ENCODE results near the gene ORC3. TPM values are rescaled to one million over a fixed set of nuclear protein-coding genes. Genes with fewer than 3 reads are reported as not detected.
A peak's percentile ranks its signal among the peaks of the same experiment; 100 is the strongest.

The ORC3 gene
- total and polyA plus RNA-seq, 10 of the 15 experiments (the other 5 are each of a cell fraction or from before 2014, with no cell fraction given), result 27.2 to 76.3 (median 54.6) TPM

DNA sequence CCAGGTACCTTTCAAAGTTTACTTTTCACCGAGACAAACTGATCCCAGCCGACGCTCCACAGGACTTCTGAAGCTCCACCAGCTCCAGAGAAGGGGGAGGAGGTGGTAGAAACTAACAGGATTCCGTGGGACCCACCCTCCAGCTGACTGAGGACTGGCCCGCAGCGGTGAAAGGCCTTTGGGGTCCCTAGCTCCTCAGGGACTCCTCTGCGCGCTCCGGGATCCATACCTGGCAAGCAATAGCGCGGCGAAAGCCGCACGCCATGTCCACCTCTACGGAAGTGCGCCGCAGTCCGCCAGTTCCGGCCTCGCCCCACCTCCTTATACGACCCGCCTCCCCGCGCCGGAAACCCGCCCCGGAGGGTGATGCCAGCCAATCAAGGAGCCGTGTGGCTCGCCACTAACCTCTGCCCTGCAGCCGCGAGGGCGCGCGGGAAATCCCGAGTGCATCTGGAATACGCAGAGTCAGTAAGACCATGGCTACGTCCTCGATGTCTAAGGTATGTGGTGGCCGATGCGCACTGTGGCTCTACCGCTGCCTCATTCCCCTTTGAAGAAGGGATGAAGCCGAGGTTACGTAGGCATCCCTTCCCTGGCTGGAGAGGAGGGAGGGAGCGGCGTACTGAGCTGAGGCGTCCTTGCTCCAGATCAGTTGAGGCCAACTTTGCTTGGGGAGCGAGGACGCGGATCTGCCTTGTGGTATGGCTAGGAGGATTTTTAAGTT, at the start of gene ORC3, which contains the start of gene RARS2 (continued):
- no peak for TF ChIP-seq NFXL1 (IDR thresholded peaks at IDR 0.05; ENCODE audit: borderline replicate concordance)
- no peak for TF ChIP-seq FOXK2 (IDR thresholded peaks at IDR 0.05)
- TF ChIP-seq SMC3 (IDR thresholded peaks at IDR 0.05; ENCODE audit: borderline replicate concordance, low read length), result peak; percentile 19; the same call in 1 of the 2 replicates
- TF ChIP-seq, protein P1, sequence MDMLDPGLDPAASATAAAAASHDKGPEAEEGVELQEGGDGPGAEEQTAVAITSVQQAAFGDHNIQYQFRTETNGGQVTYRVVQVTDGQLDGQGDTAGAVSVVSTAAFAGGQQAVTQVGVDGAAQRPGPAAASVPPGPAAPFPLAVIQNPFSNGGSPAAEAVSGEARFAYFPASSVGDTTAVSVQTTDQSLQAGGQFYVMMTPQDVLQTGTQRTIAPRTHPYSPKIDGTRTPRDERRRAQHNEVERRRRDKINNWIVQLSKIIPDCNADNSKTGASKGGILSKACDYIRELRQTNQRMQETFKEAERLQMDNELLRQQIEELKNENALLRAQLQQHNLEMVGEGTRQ (IDR thresholded peaks at IDR 0.05; ENCODE audit: borderline replicate concordance, low read depth, low read length), result no peak
- peak; percentile 46 for TF ChIP-seq HDAC6 (IDR thresholded peaks at IDR 0.05; ENCODE audit: unreplicated experiment)
- TF ChIP-seq FOXM1 (IDR thresholded peaks at IDR 0.05; ENCODE audit: low read depth, low read length), result no peak
- TF ChIP-seq, protein P2, sequence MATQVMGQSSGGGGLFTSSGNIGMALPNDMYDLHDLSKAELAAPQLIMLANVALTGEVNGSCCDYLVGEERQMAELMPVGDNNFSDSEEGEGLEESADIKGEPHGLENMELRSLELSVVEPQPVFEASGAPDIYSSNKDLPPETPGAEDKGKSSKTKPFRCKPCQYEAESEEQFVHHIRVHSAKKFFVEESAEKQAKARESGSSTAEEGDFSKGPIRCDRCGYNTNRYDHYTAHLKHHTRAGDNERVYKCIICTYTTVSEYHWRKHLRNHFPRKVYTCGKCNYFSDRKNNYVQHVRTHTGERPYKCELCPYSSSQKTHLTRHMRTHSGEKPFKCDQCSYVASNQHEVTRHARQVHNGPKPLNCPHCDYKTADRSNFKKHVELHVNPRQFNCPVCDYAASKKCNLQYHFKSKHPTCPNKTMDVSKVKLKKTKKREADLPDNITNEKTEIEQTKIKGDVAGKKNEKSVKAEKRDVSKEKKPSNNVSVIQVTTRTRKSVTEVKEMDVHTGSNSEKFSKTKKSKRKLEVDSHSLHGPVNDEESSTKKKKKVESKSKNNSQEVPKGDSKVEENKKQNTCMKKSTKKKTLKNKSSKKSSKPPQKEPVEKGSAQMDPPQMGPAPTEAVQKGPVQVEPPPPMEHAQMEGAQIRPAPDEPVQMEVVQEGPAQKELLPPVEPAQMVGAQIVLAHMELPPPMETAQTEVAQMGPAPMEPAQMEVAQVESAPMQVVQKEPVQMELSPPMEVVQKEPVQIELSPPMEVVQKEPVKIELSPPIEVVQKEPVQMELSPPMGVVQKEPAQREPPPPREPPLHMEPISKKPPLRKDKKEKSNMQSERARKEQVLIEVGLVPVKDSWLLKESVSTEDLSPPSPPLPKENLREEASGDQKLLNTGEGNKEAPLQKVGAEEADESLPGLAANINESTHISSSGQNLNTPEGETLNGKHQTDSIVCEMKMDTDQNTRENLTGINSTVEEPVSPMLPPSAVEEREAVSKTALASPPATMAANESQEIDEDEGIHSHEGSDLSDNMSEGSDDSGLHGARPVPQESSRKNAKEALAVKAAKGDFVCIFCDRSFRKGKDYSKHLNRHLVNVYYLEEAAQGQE (IDR thresholded peaks at IDR 0.05; ENCODE audit: low read depth, low read length), result 0 out of 2 replicates have a peak, but pooled peaks have one; percentile 10
- 0 out of 4 replicates have a peak, but pooled peaks of 1 of the 2 experiments have one; percentile 35 for TF ChIP-seq BHLHE40 (IDR thresholded peaks at IDR 0.05; ENCODE audit: borderline replicate concordance in 1 of 2, low read depth in 2 of 2, low read length in 1 of 2)
- no peak for TF ChIP-seq RCOR1 (conservative IDR thresholded peaks at IDR 0.05; ENCODE audit: low read depth, low read length)
- TF ChIP-seq, protein P3, sequence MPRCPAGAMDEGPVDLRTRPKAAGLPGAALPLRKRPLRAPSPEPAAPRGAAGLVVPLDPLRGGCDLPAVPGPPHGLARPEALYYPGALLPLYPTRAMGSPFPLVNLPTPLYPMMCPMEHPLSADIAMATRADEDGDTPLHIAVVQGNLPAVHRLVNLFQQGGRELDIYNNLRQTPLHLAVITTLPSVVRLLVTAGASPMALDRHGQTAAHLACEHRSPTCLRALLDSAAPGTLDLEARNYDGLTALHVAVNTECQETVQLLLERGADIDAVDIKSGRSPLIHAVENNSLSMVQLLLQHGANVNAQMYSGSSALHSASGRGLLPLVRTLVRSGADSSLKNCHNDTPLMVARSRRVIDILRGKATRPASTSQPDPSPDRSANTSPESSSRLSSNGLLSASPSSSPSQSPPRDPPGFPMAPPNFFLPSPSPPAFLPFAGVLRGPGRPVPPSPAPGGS (IDR thresholded peaks at IDR 0.05; ENCODE audit: borderline replicate concordance, insufficient read depth, low read depth, low read length, poor library complexity, severe bottlenecking), result no peak
- TF ChIP-seq RBBP5 (conservative IDR thresholded peaks at IDR 0.05), result no peak
- no peak; the same call in 1 of the 2 replicates for TF ChIP-seq DPF2 (IDR thresholded peaks at IDR 0.05)
- TF ChIP-seq GATAD2B (conservative IDR thresholded peaks at IDR 0.05; ENCODE audit: low read depth), result peak; percentile 64; the same call in 1 of the 2 replicates
- no peak for TF ChIP-seq KAT2A (conservative IDR thresholded peaks at IDR 0.05; ENCODE audit: control insufficient read depth, low read depth, low read length)
- TF ChIP-seq CHD4 (IDR thresholded peaks at IDR 0.05), result no peak
- no peak for TF ChIP-seq JUND (IDR thresholded peaks at IDR 0.05; ENCODE audit: low read depth, low read length)
- TF ChIP-seq SIN3A (IDR thresholded peaks at IDR 0.05; ENCODE audit: low read depth, low read length), result peak; percentile 93
- TF ChIP-seq, protein P4, sequence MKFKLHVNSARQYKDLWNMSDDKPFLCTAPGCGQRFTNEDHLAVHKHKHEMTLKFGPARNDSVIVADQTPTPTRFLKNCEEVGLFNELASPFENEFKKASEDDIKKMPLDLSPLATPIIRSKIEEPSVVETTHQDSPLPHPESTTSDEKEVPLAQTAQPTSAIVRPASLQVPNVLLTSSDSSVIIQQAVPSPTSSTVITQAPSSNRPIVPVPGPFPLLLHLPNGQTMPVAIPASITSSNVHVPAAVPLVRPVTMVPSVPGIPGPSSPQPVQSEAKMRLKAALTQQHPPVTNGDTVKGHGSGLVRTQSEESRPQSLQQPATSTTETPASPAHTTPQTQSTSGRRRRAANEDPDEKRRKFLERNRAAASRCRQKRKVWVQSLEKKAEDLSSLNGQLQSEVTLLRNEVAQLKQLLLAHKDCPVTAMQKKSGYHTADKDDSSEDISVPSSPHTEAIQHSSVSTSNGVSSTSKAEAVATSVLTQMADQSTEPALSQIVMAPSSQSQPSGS (IDR thresholded peaks at IDR 0.05; ENCODE audit: low read length), result no peak
- TF ChIP-seq, protein P5, sequence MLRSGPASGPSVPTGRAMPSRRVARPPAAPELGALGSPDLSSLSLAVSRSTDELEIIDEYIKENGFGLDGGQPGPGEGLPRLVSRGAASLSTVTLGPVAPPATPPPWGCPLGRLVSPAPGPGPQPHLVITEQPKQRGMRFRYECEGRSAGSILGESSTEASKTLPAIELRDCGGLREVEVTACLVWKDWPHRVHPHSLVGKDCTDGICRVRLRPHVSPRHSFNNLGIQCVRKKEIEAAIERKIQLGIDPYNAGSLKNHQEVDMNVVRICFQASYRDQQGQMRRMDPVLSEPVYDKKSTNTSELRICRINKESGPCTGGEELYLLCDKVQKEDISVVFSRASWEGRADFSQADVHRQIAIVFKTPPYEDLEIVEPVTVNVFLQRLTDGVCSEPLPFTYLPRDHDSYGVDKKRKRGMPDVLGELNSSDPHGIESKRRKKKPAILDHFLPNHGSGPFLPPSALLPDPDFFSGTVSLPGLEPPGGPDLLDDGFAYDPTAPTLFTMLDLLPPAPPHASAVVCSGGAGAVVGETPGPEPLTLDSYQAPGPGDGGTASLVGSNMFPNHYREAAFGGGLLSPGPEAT (IDR thresholded peaks at IDR 0.05; ENCODE audit: low read depth), result peak; percentile 76
